GM18519 (cell line): Measurements from ENCODE around the gene U2SURP.
"Not testable (repeated sequence)": the region's sequence is repeated elsewhere in the genome, so short reads cannot be mapped to it uniquely, and the experiment has no call there.

ENCODE experiments used
- ATAC-seq: cut with Tn5 transposase; IDR thresholded peaks from one replicate; pipeline ENCODE4 v1.9.1; 2021; ENCODE audit warnings: mild to moderate bottlenecking, moderate library complexity; ENCODE audit not compliant: unreplicated experiment, low FRiP score

Gene U2SURP

DNA sequence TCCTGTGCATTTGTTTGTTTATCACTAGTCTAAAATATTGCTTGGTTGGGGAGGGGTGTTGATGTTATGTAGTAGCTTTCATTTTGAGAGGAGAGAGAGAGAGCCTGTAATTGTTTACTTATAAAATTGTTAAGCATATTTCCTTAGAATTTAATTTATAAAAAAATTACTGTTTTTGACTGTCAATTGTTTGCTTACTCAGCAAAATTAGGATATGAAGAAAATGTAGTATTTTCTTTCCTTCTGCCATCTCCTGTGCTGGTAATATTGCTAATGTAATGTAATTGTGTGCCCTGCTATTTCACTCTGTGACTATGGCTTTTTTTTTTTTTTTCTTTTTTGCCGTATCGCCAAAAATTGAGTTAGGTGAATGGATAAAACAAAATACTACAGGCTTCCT lies 3.5 kb downstream of the U2SURP start:
- ATAC-seq = no peak

DNA sequence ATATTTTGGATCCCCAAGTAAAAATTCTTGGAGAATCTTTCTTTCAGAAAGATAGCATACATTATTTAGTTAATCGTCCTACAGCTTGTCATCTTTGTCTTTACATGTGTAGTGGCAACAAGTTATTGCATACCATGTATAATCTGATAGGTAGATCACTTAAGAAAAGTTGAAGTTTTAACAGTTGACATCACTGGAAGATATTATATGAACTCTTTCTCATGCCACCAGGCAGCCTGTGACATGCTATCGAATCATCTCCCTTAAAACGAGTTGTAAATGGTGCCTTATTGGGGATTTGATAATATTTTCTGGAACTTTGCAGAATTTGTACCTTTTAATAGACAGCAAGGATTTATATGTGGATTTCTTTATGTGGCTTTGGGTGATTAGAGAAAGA lies 8.7 kb downstream of the U2SURP start:
- no peak for ATAC-seq

- no peak for ATAC-seq
These were observed 10.3 kb downstream of the U2SURP start for GRCh38 chr3:143011705-143012104.

GRCh38 chr3:143014921-143015320 lies 13.6 kb downstream of the U2SURP start:
- ATAC-seq = no peak

DNA sequence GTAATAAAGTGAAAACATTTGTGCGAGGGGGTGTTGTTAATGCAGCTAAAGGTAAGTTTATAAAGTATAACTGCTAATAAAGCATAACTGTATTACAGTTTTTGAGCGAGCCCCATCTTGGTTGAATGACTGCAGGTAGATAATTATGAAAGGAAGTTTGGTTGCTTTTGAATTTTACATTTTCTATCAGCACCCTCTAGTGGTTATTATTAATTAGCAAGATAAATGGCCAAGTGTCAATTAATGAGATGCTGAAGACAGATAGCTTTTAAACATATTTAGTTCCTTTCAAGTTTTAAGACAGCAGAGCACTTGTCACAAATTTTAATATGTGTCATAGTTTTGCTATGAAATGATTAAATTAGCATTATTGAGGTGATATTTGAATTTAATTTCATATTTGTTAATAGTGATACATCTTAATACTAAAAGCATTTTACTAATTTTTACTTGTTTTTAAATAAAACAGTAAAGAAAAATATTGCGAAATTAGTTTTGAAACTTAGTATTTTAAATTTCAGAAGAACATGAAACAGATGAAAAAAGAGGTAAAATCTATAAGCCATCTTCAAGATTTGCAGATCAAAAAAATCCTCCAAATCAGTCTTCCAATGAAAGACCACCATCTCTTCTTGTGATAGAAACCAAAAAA lies 15.1 kb downstream of the U2SURP start:
- no peak for ATAC-seq

- ATAC-seq = no peak
These were observed 23.1 kb downstream of the U2SURP start for GRCh38 chr3:143024351-143024960.

GRCh38 chr3:143031327-143031726 lies 30.0 kb downstream of the U2SURP start:
- ATAC-seq = no peak

DNA sequence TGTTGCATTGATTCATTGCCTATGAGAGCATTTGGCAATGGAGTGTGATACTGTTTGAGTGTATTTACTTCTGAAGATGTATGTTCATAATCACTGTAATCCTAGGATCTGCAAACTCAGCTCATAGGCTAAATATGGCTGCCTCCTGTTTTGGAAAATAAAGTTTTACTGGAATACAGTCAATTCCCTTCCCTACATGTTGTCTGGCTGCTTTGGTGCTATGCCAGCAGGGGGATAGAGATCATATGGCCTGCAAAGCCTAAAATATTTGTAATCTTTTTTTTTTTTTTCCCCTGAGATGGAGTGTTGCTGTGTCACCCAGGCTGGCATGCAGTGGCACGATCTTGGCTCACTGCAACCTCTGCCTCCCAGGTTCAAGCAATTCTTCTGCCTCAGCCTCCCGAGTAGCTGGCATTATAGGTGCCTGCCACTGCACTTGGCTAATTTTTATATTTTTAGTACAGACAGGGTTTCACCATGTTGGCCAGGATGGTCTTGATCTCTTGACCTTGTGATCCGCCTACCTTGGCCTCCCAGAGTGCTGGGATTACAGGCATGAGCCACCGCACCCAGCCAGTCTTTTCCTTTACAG lies 30.5 kb downstream of the U2SURP start:
- ATAC-seq = not testable (repeated sequence)

DNA sequence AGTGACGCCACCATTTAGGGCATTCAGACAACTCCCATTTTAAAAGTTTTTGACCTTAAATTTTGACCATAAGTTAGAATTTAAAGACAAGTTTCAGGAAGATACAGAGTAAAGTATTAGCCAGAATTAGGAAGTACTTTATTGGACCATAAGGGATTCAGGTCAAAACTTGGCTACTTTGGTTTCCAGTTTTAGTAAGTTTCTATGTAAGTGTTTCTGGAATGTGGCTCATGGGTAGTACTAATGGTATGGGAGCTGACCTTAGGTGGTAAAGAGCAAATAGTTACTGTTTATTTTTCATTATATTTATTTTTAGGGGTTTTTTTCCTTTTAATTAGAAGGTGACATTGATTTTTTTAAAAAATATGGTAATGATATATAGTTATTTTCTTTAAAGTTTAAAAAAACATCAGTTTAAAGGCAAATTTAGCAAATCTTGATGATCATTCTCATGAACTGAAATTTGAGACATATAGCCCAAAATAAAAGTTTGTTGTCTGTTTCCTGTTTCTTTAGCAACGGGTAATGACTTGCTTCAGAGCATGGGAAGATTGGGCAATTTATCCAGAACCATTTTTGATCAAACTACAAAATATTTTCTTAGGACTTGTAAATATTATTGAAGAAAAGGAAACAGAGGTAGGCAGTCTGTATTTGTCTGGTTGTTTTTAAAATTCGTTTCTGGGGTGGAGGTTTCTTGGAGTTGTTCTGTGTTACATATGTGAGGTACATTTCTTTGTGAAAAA lies 34.3 kb downstream of the U2SURP start:
- no peak for ATAC-seq

- no peak for ATAC-seq
These were observed 35.2 kb downstream of the U2SURP start for GRCh38 chr3:143036557-143036956.

- no peak for ATAC-seq
These were observed 36.5 kb downstream of the U2SURP start for GRCh38 chr3:143037867-143038266.

DNA sequence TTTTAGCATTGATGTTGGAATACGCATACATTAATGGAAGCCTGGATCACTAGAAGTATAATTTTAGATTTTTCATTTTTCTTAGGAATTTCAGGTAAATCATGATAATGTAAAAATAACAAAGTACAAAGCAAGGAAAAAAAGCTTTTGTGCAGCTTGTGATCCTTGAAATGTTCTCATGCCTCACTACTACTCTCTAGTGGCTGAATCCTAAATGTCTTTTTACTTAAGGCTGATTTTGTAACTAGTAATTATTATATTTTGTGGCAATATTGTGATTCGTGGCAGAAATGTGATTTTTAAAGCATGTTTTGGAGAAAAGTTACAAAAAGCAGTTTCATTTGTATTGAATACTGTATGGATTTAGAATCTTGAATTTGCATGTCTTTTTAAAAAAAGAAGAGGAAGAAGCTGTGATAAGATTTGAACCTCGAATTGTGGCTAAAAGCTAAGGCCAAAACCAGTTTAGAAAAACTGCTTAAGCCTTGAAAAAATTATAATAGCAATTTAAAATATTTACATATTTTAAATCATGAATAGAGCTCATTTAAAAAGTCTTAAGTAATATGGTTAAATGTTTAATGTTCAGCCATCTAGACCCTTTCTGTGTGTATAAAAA lies 39.0 kb downstream of the U2SURP start:
- no peak for ATAC-seq

GRCh38 chr3:143041903-143042302 lies 40.5 kb downstream of the U2SURP start:
- no peak for ATAC-seq

- no peak for ATAC-seq
These were observed 44.3 kb downstream of the U2SURP start for GRCh38 chr3:143045639-143046038.

GRCh38 chr3:143046075-143046474 lies 44.7 kb downstream of the U2SURP start:
- ATAC-seq = not testable (repeated sequence)

- no peak for ATAC-seq
These were observed 52.6 kb downstream of the U2SURP start for GRCh38 chr3:143054011-143054410.

DNA sequence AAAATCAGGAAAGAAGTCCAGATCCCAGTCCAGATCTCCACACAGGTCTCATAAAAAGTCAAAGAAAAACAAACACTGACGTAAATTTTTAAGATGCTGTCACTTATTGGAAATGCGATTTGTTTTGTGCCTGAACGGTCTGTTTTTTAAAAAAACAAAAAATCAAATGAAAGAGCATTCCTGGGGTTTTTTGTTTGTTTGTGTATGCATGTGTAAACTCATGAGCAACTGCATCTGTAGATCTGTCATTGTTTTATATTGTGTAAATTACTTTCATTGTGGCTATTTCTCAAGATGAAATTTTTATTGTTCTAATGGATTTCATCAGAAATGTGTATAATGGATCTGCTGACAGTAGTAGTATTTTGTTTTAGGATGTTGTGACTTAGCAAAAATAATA lies 55.0 kb downstream of the U2SURP start:
- no peak for ATAC-seq

GRCh38 chr3:143060906-143061305 lies 59.5 kb downstream of the U2SURP start:
- ATAC-seq = peak; percentile 97

GRCh38 chr3:143063018-143063417 lies 61.6 kb downstream of the U2SURP start:
- no peak for ATAC-seq

DNA sequence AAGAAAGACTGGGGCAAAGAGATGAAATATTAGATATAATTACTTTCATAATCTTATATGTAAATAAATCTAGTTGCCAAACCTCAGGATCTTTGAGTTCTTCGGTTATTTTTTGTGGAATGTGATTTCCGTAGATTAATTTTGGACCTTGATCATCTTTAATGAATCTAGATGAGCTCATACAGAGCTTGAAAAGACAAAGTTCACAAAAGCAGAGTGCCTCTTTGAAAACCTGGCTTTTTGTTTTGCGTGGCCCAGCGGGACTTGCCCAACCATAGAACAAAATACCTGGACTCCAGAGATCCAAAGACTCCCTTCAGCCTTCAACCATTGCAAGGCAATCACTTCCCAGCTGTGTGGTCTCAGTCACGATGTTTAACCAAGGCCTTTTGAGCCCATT lies 63.4 kb downstream of the U2SURP start:
- no peak for ATAC-seq

DNA sequence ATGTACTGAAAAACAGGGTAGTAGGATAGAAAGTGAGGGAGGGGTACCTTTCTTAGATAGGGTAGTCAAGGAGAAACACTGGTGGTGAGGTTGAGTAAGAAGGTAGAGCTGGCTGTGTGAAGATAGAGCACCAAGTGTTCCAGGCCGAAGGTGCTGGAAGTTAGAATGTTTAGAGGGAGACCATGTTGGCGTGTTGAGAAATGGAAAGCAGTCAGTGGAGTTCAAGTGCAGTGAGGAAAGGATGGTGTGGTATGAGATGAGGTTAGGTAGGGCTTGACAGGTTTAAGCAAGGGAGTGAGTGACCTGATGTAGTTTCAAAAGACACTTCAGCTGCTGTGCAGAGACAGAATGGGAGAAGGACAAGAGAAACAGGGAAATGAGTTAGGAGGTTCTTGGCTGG lies 64.0 kb downstream of the U2SURP start:
- no peak for ATAC-seq
